AG09319 (cell line): Measurements from ENCODE around the gene STRA8.
A peak's percentile ranks its signal among the peaks of the same experiment; 100 is the strongest.

Experiments
- DNase-seq: peaks from one replicate; pipeline ENCODE4 v3.0.0-alpha.2; 2010; ENCODE audit warnings: low read depth; ENCODE audit errors: extremely low read depth
- TF ChIP-seq, protein P1 (sequence below): IDR thresholded peaks from 2 replicates; pipeline ENCODE4 v1.5.1; 2011; ENCODE audit warnings: low read depth, mild to moderate bottlenecking, inconsistent platforms, low read length, moderate library complexity

Gene STRA8

DNA sequence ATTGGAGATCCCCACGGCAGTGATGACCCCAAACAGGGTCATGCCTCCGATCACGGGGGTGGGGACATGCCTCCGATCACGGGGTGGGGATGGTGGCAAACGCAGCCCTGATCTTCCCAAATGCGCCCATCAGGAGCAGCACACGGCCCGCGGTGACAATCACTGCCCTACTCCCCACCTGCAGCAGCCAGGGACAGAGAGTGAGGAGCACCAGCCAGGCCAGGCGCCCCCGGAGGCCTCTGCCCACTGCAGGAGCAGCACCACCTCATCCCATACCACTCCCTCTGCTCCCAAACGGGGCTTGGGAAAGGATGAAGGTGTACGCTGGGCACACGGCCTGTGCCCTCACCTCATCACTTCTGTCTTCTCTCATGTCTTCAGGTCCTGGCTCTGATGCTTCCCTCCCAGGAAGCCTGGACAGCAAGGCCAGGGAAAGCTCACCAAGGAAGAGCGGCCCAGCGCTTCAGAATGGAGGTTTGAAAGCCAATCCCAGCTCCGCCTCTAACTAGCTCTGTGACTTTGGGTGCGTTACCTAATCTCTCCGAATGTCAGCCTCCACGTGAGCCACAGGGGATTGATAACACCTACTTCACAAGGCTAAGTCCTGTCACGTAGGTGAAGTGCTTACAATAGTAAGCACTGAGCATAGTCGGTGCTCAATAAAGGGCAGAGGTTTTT lies 37.1 kb downstream of the STRA8 start:
- DNase-seq = no peak
- TF ChIP-seq, protein P1, sequence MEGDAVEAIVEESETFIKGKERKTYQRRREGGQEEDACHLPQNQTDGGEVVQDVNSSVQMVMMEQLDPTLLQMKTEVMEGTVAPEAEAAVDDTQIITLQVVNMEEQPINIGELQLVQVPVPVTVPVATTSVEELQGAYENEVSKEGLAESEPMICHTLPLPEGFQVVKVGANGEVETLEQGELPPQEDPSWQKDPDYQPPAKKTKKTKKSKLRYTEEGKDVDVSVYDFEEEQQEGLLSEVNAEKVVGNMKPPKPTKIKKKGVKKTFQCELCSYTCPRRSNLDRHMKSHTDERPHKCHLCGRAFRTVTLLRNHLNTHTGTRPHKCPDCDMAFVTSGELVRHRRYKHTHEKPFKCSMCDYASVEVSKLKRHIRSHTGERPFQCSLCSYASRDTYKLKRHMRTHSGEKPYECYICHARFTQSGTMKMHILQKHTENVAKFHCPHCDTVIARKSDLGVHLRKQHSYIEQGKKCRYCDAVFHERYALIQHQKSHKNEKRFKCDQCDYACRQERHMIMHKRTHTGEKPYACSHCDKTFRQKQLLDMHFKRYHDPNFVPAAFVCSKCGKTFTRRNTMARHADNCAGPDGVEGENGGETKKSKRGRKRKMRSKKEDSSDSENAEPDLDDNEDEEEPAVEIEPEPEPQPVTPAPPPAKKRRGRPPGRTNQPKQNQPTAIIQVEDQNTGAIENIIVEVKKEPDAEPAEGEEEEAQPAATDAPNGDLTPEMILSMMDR = no peak

DNA sequence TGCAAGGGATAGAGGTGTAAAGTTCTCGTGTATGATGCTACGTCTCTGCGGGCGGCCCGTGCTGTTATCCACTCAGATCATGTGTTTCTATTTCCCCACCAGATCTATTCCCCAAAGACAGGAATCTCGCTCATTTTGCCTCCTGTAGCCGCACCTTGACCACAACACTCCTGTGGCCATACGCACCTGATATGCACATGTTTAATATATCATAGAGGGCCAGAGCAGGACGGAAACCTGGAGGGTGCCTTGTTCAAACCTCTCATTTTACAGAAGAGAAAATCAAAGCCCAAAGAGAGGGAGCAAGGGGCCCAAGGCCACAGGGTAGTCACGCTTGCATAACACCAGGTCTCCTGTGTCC lies 37.6 kb downstream of the STRA8 start:
- TF ChIP-seq, protein P1 = no peak

DNA sequence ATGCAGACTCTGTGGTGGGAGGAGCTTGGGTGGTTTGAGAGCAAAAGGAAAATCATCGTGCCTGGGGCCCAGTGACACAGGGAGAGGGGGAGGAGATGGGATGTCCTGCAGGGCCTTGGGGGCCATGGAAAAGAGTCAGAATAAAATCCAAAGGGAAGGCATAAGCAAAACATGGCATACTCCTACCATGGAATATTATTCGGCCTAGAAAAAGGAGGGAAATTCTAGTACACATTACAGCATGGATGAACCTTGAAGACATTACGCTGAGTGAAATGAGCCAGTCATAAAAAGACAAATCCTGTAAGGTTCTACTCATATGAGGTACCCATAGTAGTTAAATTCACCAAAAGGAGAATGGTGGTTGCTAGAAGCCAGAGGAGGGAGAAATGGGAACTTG lies 38.7 kb downstream of the STRA8 start:
- TF ChIP-seq, protein P1 = no peak
- DNase-seq = no peak

More for the DNA sequence above, 37.6 kb downstream of the STRA8 start:
- DNase-seq = no peak

DNA sequence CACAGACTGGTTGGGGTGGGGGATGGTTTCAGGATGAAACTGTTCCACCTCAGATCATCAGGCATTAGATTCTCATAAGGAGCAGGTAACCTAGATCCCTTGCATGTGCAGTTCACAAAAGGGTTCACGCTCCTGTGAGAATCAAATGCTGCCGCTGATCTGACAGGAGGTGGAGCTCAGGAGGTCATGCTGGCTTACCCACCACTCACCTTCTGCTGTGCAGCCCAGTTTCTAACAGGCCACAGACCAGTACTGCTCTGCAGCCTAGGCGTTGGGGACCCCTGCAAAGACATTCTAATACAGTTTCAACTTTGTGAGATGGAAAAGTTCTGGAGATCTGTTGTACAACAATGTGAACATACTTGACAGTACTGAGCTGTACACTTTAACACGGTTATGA lies 39.9 kb downstream of the STRA8 start:
- DNase-seq = no peak
- TF ChIP-seq, protein P1 = no peak

DNA sequence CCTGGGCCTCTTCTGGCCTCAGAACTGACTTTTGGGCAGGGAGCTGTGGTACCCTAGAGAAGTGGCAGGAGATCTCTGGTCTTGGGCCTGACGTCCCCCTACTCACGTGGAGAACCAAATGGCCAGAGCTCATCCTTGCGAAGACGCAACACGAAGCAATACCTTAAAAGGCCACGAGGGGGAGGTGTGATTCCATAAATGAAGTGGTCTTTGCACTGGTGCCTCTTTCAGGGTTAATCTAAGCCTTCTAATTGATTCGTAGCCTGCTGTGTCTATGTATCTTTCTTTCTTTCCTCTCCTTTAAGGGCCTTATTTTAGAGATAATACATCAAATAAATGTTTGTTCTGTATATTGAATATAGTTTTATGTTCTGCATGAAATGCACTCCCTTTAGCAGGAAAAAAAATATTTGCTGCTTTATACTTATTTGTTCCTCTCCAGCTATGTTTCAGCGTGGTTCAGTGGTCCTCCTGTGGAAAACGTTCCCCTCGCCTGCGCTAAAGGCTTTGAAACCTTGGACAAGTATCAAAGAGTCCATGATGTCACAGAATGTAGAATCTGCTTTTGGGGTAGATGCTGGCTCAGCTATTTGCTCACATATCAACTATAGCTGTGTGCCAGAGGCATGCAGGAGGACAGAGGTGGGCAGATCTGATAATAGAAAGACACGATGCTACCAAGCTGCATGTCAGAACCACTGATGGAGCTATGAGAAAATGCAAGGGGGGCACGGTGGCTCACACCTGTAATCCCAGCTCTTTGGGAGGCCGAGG lies 41.0 kb downstream of the STRA8 start:
- peak; percentile 31 for DNase-seq
- TF ChIP-seq, protein P1 = peak; percentile 78

DNA sequence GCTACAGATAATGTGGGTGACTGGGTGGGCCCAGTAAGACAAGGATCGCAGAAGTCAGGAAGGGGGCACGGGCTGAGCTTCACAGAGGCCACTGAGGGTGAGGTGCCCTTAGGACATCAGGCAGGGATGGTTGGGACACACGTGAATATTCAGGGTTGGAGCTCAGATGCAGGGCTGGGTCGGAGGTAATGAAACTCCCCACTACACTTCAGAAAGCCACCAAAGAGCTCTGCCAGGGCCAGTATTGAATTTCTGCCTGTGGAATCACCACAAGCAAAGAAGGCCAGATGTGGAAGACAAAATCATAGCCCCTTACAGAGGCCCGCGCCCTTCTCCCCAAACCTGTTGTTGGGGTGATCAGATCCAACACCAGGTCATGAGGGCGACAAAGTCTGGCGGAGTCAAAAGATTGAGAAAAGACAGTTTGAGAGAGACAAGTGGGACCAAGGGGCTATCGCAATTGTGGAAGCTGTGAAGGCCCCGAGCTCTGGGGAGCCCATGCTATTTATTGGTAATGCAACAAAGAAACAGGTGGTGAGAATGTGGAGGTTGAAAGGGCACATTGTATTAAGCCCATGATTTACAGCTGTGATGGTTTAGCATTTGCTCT lies 42.4 kb downstream of the STRA8 start:
- DNase-seq = no peak
- TF ChIP-seq, protein P1 = no peak

DNA sequence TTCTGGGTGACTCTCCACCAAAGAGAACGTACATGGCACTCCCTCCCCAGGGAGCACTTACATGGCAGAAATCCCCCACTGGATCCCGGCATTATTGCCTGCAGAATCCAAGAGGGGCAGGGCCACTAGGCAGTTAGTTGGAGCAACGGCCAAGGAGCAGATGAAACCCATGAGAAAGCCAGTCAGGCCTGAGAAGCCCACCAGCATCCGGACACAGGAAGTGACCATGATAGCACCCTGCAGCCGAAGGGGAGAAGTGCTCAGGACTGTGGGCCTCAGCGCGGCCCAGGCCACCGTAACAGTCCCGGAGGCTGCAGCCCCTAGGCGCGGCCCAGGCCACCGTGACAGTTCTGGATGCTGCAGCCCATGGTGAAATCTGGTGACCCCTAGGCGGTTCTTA lies 43.5 kb downstream of the STRA8 start:
- no peak for DNase-seq
- TF ChIP-seq, protein P1 = no peak
